HCT116 (cell line): Measurements from ENCODE around the gene ANO6. TPM values are rescaled to one million over a fixed set of nuclear protein-coding genes. Genes with fewer than 3 reads are reported as not detected.

Experiments used
- ATAC-seq: fragments of 200-7000 bp; cut with Tn5 transposase; 2 replicates; pipeline ENCODE4 v1.9.1; 2020; ENCODE audit warnings: mild to moderate bottlenecking, moderate library complexity
- BruUV-seq: library from RNA; stranded (reverse); fragments of 400-500 nt; replicated peaks from 2 replicates; lab custom pipeline; 2021; lab: Mats Ljungman, UMichigan
- CTCF ChIA-PET: fragments of 300-600 bp; sonication (Branson Sonifier 250); formaldehyde crosslinking; loops from one replicate; lab custom pipeline; 2021; ENCODE audit warnings: antibody characterized with exemption; lab: Charles Lee
- POLR2A ChIA-PET: fragments of 300-600, 350-600 bp; sonication (Branson Sonifier 250); formaldehyde crosslinking; loops from one replicate; lab custom pipeline; 2021; ENCODE audit warnings: antibody characterized with exemption; lab: Charles Lee
- RAD21 ChIA-PET, 2 experiments: fragments of 300-600 bp; sonication (Branson Sonifier 250); formaldehyde crosslinking; loops; one replicate each; lab custom pipeline; 2023; ENCODE audit warnings: low total read pairs in 2 of 2; ENCODE audit not compliant: uncharacterized antibody in 2 of 2, unreplicated experiment in 2 of 2, low non-redundant PET in 1 of 2; lab: Charles Lee
- DNase-seq: peaks from one replicate; pipeline ENCODE4 v3.0.0-alpha.2; 2010; ENCODE audit warnings: low read depth, low spot score
- H2AFZ ChIP-seq: fragments of 200-600 bp; shearing (Covaris generic), sonication (generic); 2 replicates; pipeline ENCODE4 v1.6.1; 2017; ENCODE audit warnings: low read depth, mixed run types, mixed read lengths, antibody characterized with exemption, low read length; ENCODE audit not compliant: poor library complexity, severe bottlenecking
- H3K27ac ChIP-seq: 2 replicates; pipeline ENCODE4 v1.5.1; 2012; ENCODE audit warnings: low read depth, low read length
- H3K27me3 ChIP-seq: fragments of 200-600 bp; sonication (generic); 2 replicates; pipeline ENCODE4 v1.6.1; 2016; ENCODE audit warnings: mixed run types, low read length, mixed read lengths; ENCODE audit not compliant: insufficient read depth
- H3K36me3 ChIP-seq, 2 experiments: fragments of 200-500 bp in 1 of 2; fragments of 200-600 bp in 1 of 2; sonication (Bioruptor generic) in 1 of 2; sonication (generic) in 1 of 2; 2 replicates each; pipeline versions ENCODE4 v1.5.1 to v1.6.1; 2014 to 2016; ENCODE audit warnings: low read length in 2 of 2, inconsistent platforms in 1 of 2, mixed read lengths in 1 of 2, mixed run types in 1 of 2; ENCODE audit not compliant: insufficient read depth in 2 of 2, control insufficient read depth in 1 of 2
- H3K4me1 ChIP-seq, 2 experiments: fragments of 200-600 bp in 1 of 2; sonication (generic) in 1 of 2; 2 replicates each; pipeline versions ENCODE4 v1.5.1 to v1.6.1; 2012 to 2017; ENCODE audit warnings: low read length in 2 of 2, inconsistent platforms in 1 of 2, mild to moderate bottlenecking in 1 of 2, mixed read lengths in 1 of 2, mixed run types in 1 of 2, moderate library complexity in 1 of 2; ENCODE audit not compliant: insufficient read depth in 2 of 2, control insufficient read depth in 1 of 2
- H3K4me2 ChIP-seq: fragments of 200-600 bp; sonication (generic); 2 replicates; pipeline ENCODE4 v1.6.1; 2017; ENCODE audit warnings: mixed run types, low read length, mixed read lengths
- H3K4me3 ChIP-seq, 2 experiments: fragments of 200-600 bp in 1 of 2; sonication (generic) in 1 of 2; replicated peaks in 1 of 2; 2 replicates each; pipeline ENCODE4 v1.5.1; 2011 to 2016; ENCODE audit warnings: low read length in 2 of 2, control low read depth in 1 of 2, low read depth in 1 of 2, mild to moderate bottlenecking in 1 of 2, mixed read lengths in 1 of 2, mixed run types in 1 of 2
- H3K79me2 ChIP-seq: fragments of 200-600 bp; sonication (generic); 2 replicates; pipeline ENCODE4 v1.6.1; 2017; ENCODE audit warnings: mild to moderate bottlenecking, mixed run types, low read length, moderate library complexity, mixed read lengths; ENCODE audit not compliant: insufficient read depth
- H3K9ac ChIP-seq: fragments of 200-600 bp; sonication (generic); 2 replicates; pipeline ENCODE4 v1.6.1; 2016; ENCODE audit warnings: low read length, mixed read lengths
- H3K9me2 ChIP-seq: fragments of 200-600 bp; sonication (generic), shearing (Covaris generic); 2 replicates; pipeline ENCODE4 v1.6.1; 2017; ENCODE audit warnings: mixed run types, mild to moderate bottlenecking, moderate library complexity; ENCODE audit not compliant: insufficient read depth
- H3K9me3 ChIP-seq, 2 experiments: fragments of 200-500 bp in 1 of 2; fragments of 200-600 bp in 1 of 2; sonication (Bioruptor generic) in 1 of 2; sonication (generic) in 1 of 2; 2 replicates each; pipeline ENCODE4 v1.6.1; 2014 to 2017; ENCODE audit warnings: low read length in 2 of 2, mixed read lengths in 2 of 2, inconsistent platforms in 1 of 2, low read depth in 1 of 2, mild to moderate bottlenecking in 1 of 2, mixed run types in 1 of 2, moderate library complexity in 1 of 2; ENCODE audit not compliant: control insufficient read depth in 1 of 2, insufficient read depth in 1 of 2
- H4K20me1 ChIP-seq: fragments of 200-600 bp; sonication (generic), shearing (Covaris generic); 2 replicates; pipeline ENCODE4 v1.6.1; 2017; ENCODE audit warnings: mixed run types, mild to moderate bottlenecking, moderate library complexity; ENCODE audit not compliant: insufficient read depth
- CEBPB ChIP-seq: IDR thresholded peaks from 2 replicates; pipeline ENCODE4 v1.6.1; 2012; ENCODE audit warnings: low read depth
- EGR1 ChIP-seq: IDR thresholded peaks from 2 replicates; pipeline ENCODE4 v1.6.1; 2012; ENCODE audit warnings: low read depth
- EZH2 ChIP-seq: fragments of 200-600 bp; sonication (generic); IDR thresholded peaks from 2 replicates; pipeline ENCODE4 v1.6.1; 2017; ENCODE audit warnings: antibody characterized with exemption, mixed run types
- EZH2phosphoT487 ChIP-seq: fragments of 200-600 bp; IDR thresholded peaks from 2 replicates; pipeline ENCODE4 v1.6.1; 2018; ENCODE audit warnings: antibody characterized with exemption, borderline replicate concordance
- JUND ChIP-seq: IDR thresholded peaks from 2 replicates; pipeline ENCODE4 v1.6.1; 2012
- POLR2A ChIP-seq: IDR thresholded peaks from 2 replicates; pipeline ENCODE4 v1.7.0; 2011; ENCODE audit warnings: borderline replicate concordance; ENCODE audit not compliant: insufficient read depth, insufficient read length; ENCODE audit errors: extremely low read depth
- RAD21 ChIP-seq: IDR thresholded peaks from 2 replicates; pipeline ENCODE4 v1.6.1; 2012; ENCODE audit warnings: low read depth, mild to moderate bottlenecking
- SIN3A ChIP-seq: IDR thresholded peaks from 2 replicates; pipeline ENCODE4 v1.6.1; 2012; ENCODE audit warnings: low read depth
- SP1 ChIP-seq: IDR thresholded peaks from 2 replicates; pipeline ENCODE4 v1.6.1; 2012; ENCODE audit warnings: low read depth
- ZNF274 ChIP-seq: fragments of 200-500 bp; sonication (Bioruptor generic); IDR thresholded peaks from 2 replicates; pipeline ENCODE4 v1.6.1; 2014; ENCODE audit warnings: mild to moderate bottlenecking, low read depth, low read length, inconsistent platforms
- intact Hi-C: fragments of 100-400 bp; cut with micrococcal nuclease; formaldehyde crosslinking; loops from 2 replicates; pipeline ENCODE4 v1.10.0; 2022
- total RNA-seq: library from RNA; stranded (reverse); gene quantifications from one replicate; pipeline ENCODE4 v1.2.1, GENCODE V29; 2021; ENCODE audit not compliant: unreplicated experiment
- TF ChIP-seq, protein P1 (sequence below), 3 experiments: fragments of 200-600 bp in 1 of 3; sonication (generic) in 1 of 3; IDR thresholded peaks in 2 of 3; conservative IDR thresholded peaks in 1 of 3; 2 replicates each; pipeline ENCODE4 v1.5.1; 2012 to 2017; ENCODE audit warnings: low read depth in 2 of 3, low read length in 2 of 3, antibody characterized with exemption in 1 of 3, borderline replicate concordance in 1 of 3, control low read depth in 1 of 3, mild to moderate bottlenecking in 1 of 3, mixed read lengths in 1 of 3, mixed run types in 1 of 3, moderate library complexity in 1 of 3; ENCODE audit not compliant: insufficient read depth in 1 of 3
- TF ChIP-seq, protein P2 (sequence below): IDR thresholded peaks from 2 replicates; pipeline ENCODE4 v1.6.1; 2012
- TF ChIP-seq, protein P3 (sequence below): IDR thresholded peaks from 2 replicates; pipeline ENCODE4 v1.6.1; 2011; ENCODE audit warnings: mild to moderate bottlenecking, low read length, moderate library complexity; ENCODE audit not compliant: insufficient replicate concordance; ENCODE audit errors: extremely low read depth

ANO6 gene
- total RNA-seq, 1 experiment from 2014 or later = 36.7 TPM

DNA sequence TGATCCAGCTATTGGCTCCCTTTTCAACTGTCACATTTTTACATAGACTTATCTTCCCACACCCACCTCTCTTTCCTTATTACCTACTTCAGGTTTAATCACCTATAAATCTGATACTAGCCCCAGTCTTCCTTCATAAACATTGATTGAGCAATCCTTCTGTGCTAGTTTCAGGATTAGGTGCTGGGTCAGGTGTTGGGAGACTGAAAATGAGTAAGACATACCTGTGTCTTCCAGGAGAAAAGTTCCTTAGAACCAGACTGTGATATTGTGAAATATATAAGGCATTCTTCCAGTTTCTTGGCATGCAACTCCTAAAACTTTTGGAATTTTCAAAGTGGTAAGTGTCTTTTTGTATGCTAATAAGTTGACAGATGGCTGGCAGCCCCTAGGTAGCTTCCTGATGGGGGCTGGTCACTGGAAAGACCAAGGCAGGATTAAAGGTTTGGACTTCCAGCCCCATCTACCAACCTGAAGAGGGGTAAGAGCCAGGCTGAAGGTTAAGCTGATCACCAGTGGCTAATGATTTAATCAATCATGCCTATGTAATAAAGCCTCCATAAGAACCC is 4.6 kb downstream of the ANO6 start:
- no peaks in the 10 kb centered on the region for H3K27me3 ChIP-seq
- H3K4me2 ChIP-seq = no peak overlapping the region
- BruUV-seq = no TSS peak
- no peak for DNase-seq
- POLR2A ChIA-PET = interaction anchor here (0.6 kb wide), 1 partner anchor 13 kb away, joined by 3 read pairs; no protein-coding TSS in a partner anchor
- intact Hi-C loops = no loop called here
- H4K20me1 ChIP-seq = no peaks in the 10 kb centered on the region
- no peak overlapping the region for H3K4me3 ChIP-seq
- H3K9me2 ChIP-seq = no peaks in the 10 kb centered on the region; the same call in 1 of the 2 replicates
- no peak for ATAC-seq
- H3K27ac ChIP-seq = no peak overlapping the region
- CTCF ChIA-PET = no interaction called here
- H3K79me2 ChIP-seq = peaks cover 88% of the 10 kb centered on the region
- no peaks in the 10 kb centered on the region for H3K9me3 ChIP-seq
- no peak overlapping the region for H3K9ac ChIP-seq
- RAD21 ChIA-PET = no interaction called here
- TF ChIP-seq, protein P1, sequence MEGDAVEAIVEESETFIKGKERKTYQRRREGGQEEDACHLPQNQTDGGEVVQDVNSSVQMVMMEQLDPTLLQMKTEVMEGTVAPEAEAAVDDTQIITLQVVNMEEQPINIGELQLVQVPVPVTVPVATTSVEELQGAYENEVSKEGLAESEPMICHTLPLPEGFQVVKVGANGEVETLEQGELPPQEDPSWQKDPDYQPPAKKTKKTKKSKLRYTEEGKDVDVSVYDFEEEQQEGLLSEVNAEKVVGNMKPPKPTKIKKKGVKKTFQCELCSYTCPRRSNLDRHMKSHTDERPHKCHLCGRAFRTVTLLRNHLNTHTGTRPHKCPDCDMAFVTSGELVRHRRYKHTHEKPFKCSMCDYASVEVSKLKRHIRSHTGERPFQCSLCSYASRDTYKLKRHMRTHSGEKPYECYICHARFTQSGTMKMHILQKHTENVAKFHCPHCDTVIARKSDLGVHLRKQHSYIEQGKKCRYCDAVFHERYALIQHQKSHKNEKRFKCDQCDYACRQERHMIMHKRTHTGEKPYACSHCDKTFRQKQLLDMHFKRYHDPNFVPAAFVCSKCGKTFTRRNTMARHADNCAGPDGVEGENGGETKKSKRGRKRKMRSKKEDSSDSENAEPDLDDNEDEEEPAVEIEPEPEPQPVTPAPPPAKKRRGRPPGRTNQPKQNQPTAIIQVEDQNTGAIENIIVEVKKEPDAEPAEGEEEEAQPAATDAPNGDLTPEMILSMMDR (IDR thresholded peaks at IDR 0.05 in 2 of 3, conservative IDR thresholded peaks at IDR 0.05 in 1 of 3; ENCODE audit: borderline replicate concordance in 1 of 3, insufficient read depth in 1 of 3, low read depth in 2 of 3, low read length in 2 of 3) = no peak
- TF ChIP-seq CEBPB = 0 out of 2 replicates have a peak, but pooled peaks have one; percentile 32
- no peaks in the 10 kb centered on the region for H3K36me3 ChIP-seq
- no peak overlapping the region for H2AFZ ChIP-seq
- peaks cover 4 to 10% of the 10 kb centered on the region in 2 experiments; a peak in 3 of 4 replicates for H3K4me1 ChIP-seq

DNA sequence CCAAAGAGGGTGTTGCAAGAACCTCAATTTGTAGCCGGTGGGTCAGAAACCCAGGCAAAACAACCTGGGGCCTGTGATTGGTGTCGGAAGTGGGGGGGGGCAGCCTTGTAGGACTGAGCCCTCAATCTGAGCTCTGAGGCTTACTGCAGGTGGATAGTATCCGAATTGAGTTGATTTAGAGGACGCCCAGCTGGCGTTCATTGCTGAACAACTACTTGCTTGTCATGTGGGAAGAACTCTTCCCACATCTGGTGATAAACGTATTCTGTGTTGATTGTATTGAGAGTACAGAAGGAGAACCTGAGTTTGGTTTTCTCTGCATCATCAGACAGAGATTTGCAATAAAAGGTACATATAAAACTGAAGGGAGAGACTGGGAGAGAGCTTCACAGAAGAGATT is 5.1 kb downstream of the ANO6 start:
- Histone ChIP-seq H3K27ac (no peak overlapping the region), H3K4me2 (no peak overlapping the region), H3K9me2 (no peaks in the 10 kb centered on the region; the same call in 1 of the 2 replicates), H4K20me1 (no peaks in the 10 kb centered on the region), H3K9ac (no peak overlapping the region), H2AFZ (no peak overlapping the region), H3K79me2 (peaks cover 93% of the 10 kb centered on the region), H3K9me3 (no peaks in the 10 kb centered on the region), H3K4me3 (no peak overlapping the region), H3K27me3 (no peaks in the 10 kb centered on the region), H3K4me1 (peaks cover 4 to 10% of the 10 kb centered on the region in 2 experiments; a peak in 3 of 4 replicates), H3K36me3 (no peaks in the 10 kb centered on the region)
- ATAC-seq = no peak
- intact Hi-C loops = no loop called here
- DNase-seq = no peak
- no TSS peak for BruUV-seq
- RAD21 ChIA-PET = no interaction called here
- CTCF ChIA-PET = no interaction called here
- POLR2A ChIA-PET = interaction anchor here (0.7 kb wide), 1 partner anchor 22 kb away, joined by 3 read pairs; no protein-coding TSS in a partner anchor
- TF ChIP-seq ZNF274 (no peak), EGR1 (no peak), SP1 (no peak), SIN3A (no peak), EZH2phosphoT487 (no peak), POLR2A (no peak), EZH2 (no peak), RAD21 (no peak), JUND (no peak)
- TF ChIP-seq, protein P2, sequence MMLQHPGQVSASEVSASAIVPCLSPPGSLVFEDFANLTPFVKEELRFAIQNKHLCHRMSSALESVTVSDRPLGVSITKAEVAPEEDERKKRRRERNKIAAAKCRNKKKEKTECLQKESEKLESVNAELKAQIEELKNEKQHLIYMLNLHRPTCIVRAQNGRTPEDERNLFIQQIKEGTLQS = no peak
- TF ChIP-seq, protein P1 (IDR thresholded peaks at IDR 0.05 in 2 of 3, conservative IDR thresholded peaks at IDR 0.05 in 1 of 3; ENCODE audit: borderline replicate concordance in 1 of 3, insufficient read depth in 1 of 3, low read depth in 2 of 3, low read length in 2 of 3) = no peak
- TF ChIP-seq, protein P3, sequence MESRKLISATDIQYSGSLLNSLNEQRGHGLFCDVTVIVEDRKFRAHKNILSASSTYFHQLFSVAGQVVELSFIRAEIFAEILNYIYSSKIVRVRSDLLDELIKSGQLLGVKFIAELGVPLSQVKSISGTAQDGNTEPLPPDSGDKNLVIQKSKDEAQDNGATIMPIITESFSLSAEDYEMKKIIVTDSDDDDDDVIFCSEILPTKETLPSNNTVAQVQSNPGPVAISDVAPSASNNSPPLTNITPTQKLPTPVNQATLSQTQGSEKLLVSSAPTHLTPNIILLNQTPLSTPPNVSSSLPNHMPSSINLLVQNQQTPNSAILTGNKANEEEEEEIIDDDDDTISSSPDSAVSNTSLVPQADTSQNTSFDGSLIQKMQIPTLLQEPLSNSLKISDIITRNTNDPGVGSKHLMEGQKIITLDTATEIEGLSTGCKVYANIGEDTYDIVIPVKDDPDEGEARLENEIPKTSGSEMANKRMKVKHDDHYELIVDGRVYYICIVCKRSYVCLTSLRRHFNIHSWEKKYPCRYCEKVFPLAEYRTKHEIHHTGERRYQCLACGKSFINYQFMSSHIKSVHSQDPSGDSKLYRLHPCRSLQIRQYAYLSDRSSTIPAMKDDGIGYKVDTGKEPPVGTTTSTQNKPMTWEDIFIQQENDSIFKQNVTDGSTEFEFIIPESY = no peak
